ENCODE data around the gene PRDM16. TPM values are rescaled to one million over a fixed set of nuclear protein-coding genes. Genes with fewer than 3 reads are reported as not detected.

The PRDM16 gene
- total RNA-seq, 1 donor from 2014 or later: not detected

GRCh38 chr1:3258386-3259003, 189.5 kb downstream of the PRDM16 start:
- intact Hi-C loops (cut with micrococcal nuclease): no loop called here
- H3K9me3 Mint-ChIP-seq: peaks cover 5% of the 10 kb centered on the region
- no peak for DNase-seq (ENCODE audit: low spot score)
- no peak overlapping the region for H3K27ac Mint-ChIP-seq
- no peaks in the 10 kb centered on the region for H3K4me1 Mint-ChIP-seq (ENCODE audit: low read depth)
- no peaks in the 10 kb centered on the region for H3K27me3 Mint-ChIP-seq (ENCODE audit: low read depth)
- H3K4me3 Mint-ChIP-seq (ENCODE audit: low read depth): no peak overlapping the region
- no peaks in the 10 kb centered on the region for H3K36me3 Mint-ChIP-seq (ENCODE audit: low read depth)

GRCh38 chr1:3259020-3259419, 190.0 kb downstream of the PRDM16 start:
- intact Hi-C loops (cut with micrococcal nuclease): no loop called here
- no peaks in the 10 kb centered on the region for H3K27me3 Mint-ChIP-seq (ENCODE audit: low read depth)
- H3K36me3 Mint-ChIP-seq (ENCODE audit: low read depth): no peaks in the 10 kb centered on the region
- H3K27ac Mint-ChIP-seq: no peak overlapping the region
- no peaks in the 10 kb centered on the region for H3K4me1 Mint-ChIP-seq (ENCODE audit: low read depth)
- no peak overlapping the region for H3K4me3 Mint-ChIP-seq (ENCODE audit: low read depth)
- DNase-seq (ENCODE audit: low spot score): no peak
- peaks cover 5% of the 10 kb centered on the region for H3K9me3 Mint-ChIP-seq

DNA sequence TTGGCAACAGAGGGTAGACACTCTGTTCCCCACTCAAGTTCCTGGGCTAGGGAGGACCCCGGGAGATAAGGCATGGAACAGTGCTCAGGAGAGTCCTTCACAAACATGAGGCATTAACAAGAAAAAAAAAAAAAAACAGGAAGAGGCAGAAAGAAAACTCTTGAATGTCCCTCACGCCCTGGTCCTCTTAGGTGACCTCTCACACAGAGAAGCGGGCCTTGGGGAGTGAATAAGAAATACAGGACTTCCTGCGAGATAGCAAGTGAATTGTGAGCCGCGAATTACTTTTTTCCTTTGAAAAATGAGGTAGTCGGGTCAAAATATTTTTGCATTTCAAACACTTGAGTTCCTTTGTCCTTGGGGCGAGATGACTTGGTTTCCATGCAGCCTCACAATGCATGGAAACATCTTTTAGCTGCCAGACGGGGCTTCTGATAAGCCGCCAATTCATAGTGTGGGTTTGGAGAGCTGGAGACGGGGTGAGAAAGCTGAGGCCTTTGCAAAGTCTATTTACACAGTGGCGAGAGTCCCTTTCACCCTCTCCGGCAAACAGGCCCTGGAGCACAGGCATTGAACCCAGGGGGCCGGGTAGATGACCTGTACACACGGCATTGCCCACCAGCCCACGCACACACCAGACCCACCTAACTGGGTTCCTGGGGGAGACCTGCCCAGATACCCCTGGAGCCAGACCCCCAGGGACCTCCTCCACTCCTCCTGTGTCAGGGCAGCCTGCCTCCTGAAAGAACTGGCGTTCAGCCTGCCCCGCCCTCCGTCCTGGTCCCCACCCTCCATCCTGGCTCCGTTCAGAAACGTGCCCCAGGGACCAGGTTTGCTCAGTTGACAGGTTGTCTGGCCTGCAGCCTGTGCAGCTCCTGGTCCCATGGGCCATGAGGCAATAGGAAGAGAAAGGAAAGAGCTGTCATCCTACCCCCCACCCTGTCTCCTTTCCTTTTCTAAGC, 192.3 kb downstream of the PRDM16 start:
- DNase-seq (ENCODE audit: low spot score): no peak
- Mint-ChIP-seq H3K9me3 (peaks cover 5% of the 10 kb centered on the region), H3K36me3 (ENCODE audit: low read depth) (no peaks in the 10 kb centered on the region), H3K4me3 (ENCODE audit: low read depth) (no peak overlapping the region), H3K4me1 (ENCODE audit: low read depth) (no peaks in the 10 kb centered on the region), H3K27ac (no peak overlapping the region), H3K27me3 (ENCODE audit: low read depth) (no peaks in the 10 kb centered on the region)
- intact Hi-C loops (cut with micrococcal nuclease): no loop called here

DNA sequence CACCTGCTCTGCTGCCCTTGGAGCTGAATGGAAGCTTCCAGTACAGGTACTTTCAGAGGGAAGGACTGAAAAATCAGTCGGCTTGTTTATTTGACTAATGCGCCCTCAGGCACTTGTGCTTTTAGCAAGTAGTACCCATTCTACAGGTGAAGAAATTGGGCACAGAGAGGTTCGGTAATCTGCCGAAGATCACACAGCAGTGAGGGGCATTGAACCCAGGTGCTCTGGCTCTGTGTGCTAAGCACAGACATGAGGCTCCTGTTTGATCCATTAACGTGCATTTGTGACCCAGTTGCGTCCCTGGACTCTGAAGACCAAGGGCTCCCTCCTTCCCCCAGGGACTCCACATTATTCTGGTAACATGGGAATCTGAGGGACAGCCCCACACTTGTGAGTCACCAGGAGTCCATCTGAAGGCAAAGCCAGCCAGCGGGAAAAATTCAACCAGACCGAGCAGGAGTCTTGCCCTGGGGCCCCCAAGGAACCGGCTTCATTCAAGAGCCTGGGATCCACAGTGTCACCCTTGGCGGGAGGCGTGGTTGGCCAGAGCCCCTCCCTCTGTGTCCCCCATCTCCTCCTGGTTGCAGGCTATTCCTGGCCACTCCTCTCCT, 193.1 kb downstream of the PRDM16 start:
- Mint-ChIP-seq H3K4me3 (ENCODE audit: low read depth) (no peak overlapping the region), H3K27me3 (ENCODE audit: low read depth) (no peaks in the 10 kb centered on the region), H3K27ac (no peak overlapping the region), H3K9me3 (peaks cover 5% of the 10 kb centered on the region), H3K4me1 (ENCODE audit: low read depth) (no peaks in the 10 kb centered on the region), H3K36me3 (ENCODE audit: low read depth) (no peaks in the 10 kb centered on the region)
- DNase-seq (ENCODE audit: low spot score): no peak
- intact Hi-C loops (cut with micrococcal nuclease): no loop called here

DNA sequence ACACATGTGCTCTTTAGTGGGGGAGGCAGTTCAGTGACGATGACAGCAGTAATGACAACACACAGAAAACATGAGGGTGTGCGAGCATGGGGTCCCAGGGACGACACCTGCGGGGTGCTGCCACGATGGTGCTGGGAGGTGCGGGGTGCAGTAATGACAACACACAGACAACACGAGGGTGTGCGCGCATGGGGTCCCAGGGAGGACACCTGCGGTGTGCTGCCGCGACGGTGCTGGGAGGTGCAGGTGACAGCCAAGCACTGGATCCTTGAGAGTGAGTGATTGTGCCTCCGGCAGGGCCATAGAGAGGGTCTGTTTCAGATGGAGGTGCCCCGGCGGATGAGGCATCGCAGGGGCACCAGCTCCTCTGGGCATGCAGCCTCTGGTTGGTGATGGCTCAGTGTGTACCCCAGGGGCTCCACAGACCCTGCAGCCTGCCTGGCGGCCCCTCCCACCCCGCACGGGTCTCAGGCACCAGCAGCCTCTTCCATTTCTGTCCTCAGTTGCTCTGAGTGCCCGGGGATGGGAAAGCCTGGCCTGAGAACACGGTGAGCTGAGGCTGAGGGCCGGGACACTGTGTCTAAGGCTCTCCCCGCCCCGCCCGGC, 193.8 kb downstream of the PRDM16 start:
- Mint-ChIP-seq H3K36me3 (ENCODE audit: low read depth) (no peaks in the 10 kb centered on the region), H3K4me1 (ENCODE audit: low read depth) (no peaks in the 10 kb centered on the region), H3K4me3 (ENCODE audit: low read depth) (no peak overlapping the region), H3K9me3 (peaks cover 5% of the 10 kb centered on the region), H3K27ac (no peak overlapping the region), H3K27me3 (ENCODE audit: low read depth) (no peaks in the 10 kb centered on the region)
- DNase-seq (ENCODE audit: low spot score): no peak
- intact Hi-C loops (cut with micrococcal nuclease): no loop called here

GRCh38 chr1:3263790-3264189, 194.8 kb downstream of the PRDM16 start:
- intact Hi-C loops (cut with micrococcal nuclease): no loop called here
- H3K27ac Mint-ChIP-seq: no peak overlapping the region
- no peak for DNase-seq (ENCODE audit: low spot score)
- no peaks in the 10 kb centered on the region for H3K27me3 Mint-ChIP-seq (ENCODE audit: low read depth)
- no peak overlapping the region for H3K4me3 Mint-ChIP-seq (ENCODE audit: low read depth)
- no peaks in the 10 kb centered on the region for H3K36me3 Mint-ChIP-seq (ENCODE audit: low read depth)
- H3K4me1 Mint-ChIP-seq (ENCODE audit: low read depth): no peaks in the 10 kb centered on the region
- peaks cover 5% of the 10 kb centered on the region for H3K9me3 Mint-ChIP-seq

DNA sequence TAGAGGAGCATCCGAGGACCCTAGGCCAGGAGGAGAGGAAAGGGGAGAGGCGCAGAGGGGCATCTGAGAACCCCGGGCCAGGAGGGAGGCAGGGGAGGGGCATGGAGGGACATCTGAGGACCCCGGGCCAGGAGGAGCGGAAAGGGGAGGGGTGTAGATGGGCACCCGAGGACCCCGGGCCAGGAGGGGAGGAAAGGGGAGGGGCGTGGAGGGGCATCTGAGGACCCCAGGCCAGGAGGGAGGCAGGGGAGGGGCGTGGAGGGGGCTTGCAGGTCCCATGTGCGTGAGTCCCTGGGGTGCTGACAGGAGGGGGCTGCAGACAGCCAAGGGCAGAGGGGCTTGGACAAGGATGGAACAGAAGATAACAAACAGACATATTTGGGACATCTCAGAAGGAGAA, 195.5 kb downstream of the PRDM16 start:
- H3K36me3 Mint-ChIP-seq (ENCODE audit: low read depth): no peaks in the 10 kb centered on the region
- no peak overlapping the region for H3K27ac Mint-ChIP-seq
- H3K27me3 Mint-ChIP-seq (ENCODE audit: low read depth): no peaks in the 10 kb centered on the region
- intact Hi-C loops (cut with micrococcal nuclease): no loop called here
- H3K4me3 Mint-ChIP-seq (ENCODE audit: low read depth): no peak overlapping the region
- no peak for DNase-seq (ENCODE audit: low spot score)
- peaks cover 5% of the 10 kb centered on the region for H3K9me3 Mint-ChIP-seq
- no peaks in the 10 kb centered on the region for H3K4me1 Mint-ChIP-seq (ENCODE audit: low read depth)

GRCh38 chr1:3265835-3266805, 197.1 kb downstream of the PRDM16 start:
- no peak for DNase-seq (ENCODE audit: low spot score)
- Mint-ChIP-seq H3K4me1 (ENCODE audit: low read depth) (no peaks in the 10 kb centered on the region), H3K27me3 (ENCODE audit: low read depth) (no peaks in the 10 kb centered on the region), H3K36me3 (ENCODE audit: low read depth) (no peaks in the 10 kb centered on the region), H3K4me3 (ENCODE audit: low read depth) (no peak overlapping the region), H3K27ac (no peak overlapping the region), H3K9me3 (no peaks in the 10 kb centered on the region)
- intact Hi-C loops (cut with micrococcal nuclease): no loop called here

DNA sequence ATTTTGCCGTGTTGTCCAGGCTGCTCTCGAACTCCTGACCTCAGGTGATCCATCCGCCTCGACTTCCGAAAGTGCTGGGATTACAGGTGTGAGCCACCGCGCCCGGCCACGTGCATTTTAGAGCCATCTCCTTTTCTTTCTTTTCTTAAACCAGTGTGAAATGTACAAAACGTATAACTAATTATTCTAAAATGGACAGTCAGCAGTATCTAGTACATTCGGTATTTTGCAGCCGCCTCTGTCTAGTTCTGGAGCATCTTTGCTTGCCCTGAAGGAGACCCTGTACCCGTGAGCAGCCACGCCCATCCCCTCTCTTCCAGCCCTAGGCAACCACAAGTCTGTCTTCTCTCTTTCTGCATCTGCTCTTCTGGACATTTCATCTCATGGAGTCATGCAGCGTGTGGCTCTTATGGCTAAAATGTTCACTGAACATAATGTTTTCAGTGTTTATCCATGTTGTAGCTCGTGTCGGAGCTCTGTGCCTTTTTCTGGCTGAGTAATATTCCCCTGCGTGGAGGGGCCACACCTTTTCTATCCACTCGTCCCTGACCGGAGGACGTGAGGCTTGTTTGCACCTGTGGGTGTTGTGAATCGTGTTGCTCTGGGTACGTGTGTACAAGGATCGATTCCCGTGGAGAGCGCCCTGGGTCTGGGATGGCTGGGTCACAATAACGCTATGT, 198.0 kb downstream of the PRDM16 start:
- no peak overlapping the region for H3K27ac Mint-ChIP-seq
- DNase-seq (ENCODE audit: low spot score): no peak
- H3K4me3 Mint-ChIP-seq (ENCODE audit: low read depth): no peak overlapping the region
- H3K36me3 Mint-ChIP-seq (ENCODE audit: low read depth): no peaks in the 10 kb centered on the region
- no peaks in the 10 kb centered on the region for H3K9me3 Mint-ChIP-seq
- intact Hi-C loops (cut with micrococcal nuclease): no loop called here
- no peaks in the 10 kb centered on the region for H3K27me3 Mint-ChIP-seq (ENCODE audit: low read depth)
- no peaks in the 10 kb centered on the region for H3K4me1 Mint-ChIP-seq (ENCODE audit: low read depth)

DNA sequence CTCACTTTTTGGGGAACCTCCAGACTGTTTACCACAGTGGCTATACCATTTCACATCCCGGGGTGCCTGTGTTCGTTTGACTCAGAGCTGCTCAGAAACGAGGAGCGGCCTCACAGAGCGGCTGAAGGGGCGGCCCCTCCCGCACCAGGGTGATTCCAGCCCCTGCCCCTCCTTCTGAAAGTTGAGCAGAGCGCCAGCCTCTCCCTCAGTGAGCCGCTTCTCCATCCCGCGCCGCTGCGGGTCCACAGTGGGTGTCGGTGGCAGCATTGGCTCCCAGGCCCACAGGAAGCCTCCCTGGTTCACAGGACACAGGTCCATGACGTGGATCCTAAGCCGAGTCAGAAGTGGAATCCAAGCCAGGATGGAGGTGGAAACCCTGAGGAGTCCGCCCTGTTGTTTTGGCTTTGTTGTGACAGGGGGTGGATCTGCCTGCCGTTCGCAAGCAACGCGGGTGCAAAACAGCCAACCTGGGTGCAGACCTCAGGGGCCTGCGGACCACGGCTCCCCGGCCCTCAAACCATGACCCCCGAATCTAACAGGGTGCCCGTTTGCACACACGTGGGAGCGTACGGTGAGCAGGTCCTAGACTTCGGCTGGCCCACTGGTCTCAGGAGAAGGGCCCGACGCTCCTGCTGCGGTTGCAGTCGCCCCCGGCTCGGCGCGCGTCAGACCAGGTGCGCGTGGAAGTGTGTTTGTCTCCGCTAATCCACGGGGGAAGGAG, 198.7 kb downstream of the PRDM16 start:
- intact Hi-C loops (cut with micrococcal nuclease): no loop called here
- Mint-ChIP-seq H3K27ac (no peak overlapping the region), H3K36me3 (ENCODE audit: low read depth) (no peaks in the 10 kb centered on the region), H3K9me3 (no peaks in the 10 kb centered on the region), H3K4me1 (ENCODE audit: low read depth) (no peaks in the 10 kb centered on the region), H3K4me3 (ENCODE audit: low read depth) (no peak overlapping the region), H3K27me3 (ENCODE audit: low read depth) (no peaks in the 10 kb centered on the region)
- no peak for DNase-seq (ENCODE audit: low spot score)

GRCh38 chr1:3268281-3268680, 199.3 kb downstream of the PRDM16 start:
- H3K9me3 Mint-ChIP-seq: no peaks in the 10 kb centered on the region
- no peak overlapping the region for H3K4me3 Mint-ChIP-seq (ENCODE audit: low read depth)
- no peaks in the 10 kb centered on the region for H3K4me1 Mint-ChIP-seq (ENCODE audit: low read depth)
- no peak overlapping the region for H3K27ac Mint-ChIP-seq
- intact Hi-C loops (cut with micrococcal nuclease): no loop called here
- no peaks in the 10 kb centered on the region for H3K36me3 Mint-ChIP-seq (ENCODE audit: low read depth)
- no peaks in the 10 kb centered on the region for H3K27me3 Mint-ChIP-seq (ENCODE audit: low read depth)
- DNase-seq (ENCODE audit: low spot score): no peak

All from activated T-helper 2 cell treated with anti-CD3 and anti-CD28 coated beads, Interferon-gamma antibody, Interleukin-2, Interleukin-4, amounts not matched to agents 10 μg/mL and 5 μg/mL and 100 μg/mL, durations not matched to agents 14 hours and 24 hours and 36 hours (primary cell).